ENCODE results near the gene GAS6. TPM values are rescaled to one million over a fixed set of nuclear protein-coding genes. Genes with fewer than 3 reads are reported as not detected.

GAS6 gene
- total RNA-seq, 1 experiment from 2014 or later: 28.1 TPM

DNA sequence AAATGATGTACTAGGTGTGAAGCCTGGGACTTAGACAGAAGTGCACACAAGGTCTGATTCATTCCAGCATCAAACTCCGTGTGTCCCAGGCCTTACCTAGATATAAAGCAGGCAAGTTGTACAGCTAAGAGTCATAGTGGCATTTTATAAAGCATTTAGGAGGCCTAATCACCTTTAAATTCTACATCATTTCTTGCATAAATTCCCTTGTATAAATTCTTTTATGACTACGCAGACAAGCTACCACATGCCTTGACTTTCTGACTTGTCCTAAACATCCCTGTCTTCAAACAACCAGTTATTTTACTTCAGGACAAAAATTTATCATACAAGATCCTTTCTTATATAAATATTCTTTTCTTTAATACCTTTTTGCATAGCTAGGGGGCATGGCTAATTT, 82.3 kb downstream of the GAS6 start:
- no TSS peak for BruUV-seq (replicated peaks)
- Histone ChIP-seq H3K36me3 (ENCODE audit: control insufficient read depth, insufficient read depth, low read length) (no peaks in the 10 kb centered on the region), H3K9me3 (ENCODE audit: control insufficient read depth, insufficient read depth, low read depth, low read length) (no peaks in the 10 kb centered on the region), H3K27me3 (ENCODE audit: control insufficient read depth, insufficient read depth, low read length) (no peaks in the 10 kb centered on the region), H3K27ac (ENCODE audit: low read length) (no peak overlapping the region), H3K4me3 (ENCODE audit: low read depth in 2 of 2, low read length in 2 of 2) (no peak overlapping the region), H3K4me1 (ENCODE audit: control insufficient read depth, insufficient read depth, low read length) (no peaks in the 10 kb centered on the region)
- DNase-seq (ENCODE audit: low read depth, low spot score) (no peak), ATAC-seq (no peak)
- ChIA-PET POLR2A (no interaction called here), CTCF (no interaction called here)
- TF ChIP-seq, protein P1, sequence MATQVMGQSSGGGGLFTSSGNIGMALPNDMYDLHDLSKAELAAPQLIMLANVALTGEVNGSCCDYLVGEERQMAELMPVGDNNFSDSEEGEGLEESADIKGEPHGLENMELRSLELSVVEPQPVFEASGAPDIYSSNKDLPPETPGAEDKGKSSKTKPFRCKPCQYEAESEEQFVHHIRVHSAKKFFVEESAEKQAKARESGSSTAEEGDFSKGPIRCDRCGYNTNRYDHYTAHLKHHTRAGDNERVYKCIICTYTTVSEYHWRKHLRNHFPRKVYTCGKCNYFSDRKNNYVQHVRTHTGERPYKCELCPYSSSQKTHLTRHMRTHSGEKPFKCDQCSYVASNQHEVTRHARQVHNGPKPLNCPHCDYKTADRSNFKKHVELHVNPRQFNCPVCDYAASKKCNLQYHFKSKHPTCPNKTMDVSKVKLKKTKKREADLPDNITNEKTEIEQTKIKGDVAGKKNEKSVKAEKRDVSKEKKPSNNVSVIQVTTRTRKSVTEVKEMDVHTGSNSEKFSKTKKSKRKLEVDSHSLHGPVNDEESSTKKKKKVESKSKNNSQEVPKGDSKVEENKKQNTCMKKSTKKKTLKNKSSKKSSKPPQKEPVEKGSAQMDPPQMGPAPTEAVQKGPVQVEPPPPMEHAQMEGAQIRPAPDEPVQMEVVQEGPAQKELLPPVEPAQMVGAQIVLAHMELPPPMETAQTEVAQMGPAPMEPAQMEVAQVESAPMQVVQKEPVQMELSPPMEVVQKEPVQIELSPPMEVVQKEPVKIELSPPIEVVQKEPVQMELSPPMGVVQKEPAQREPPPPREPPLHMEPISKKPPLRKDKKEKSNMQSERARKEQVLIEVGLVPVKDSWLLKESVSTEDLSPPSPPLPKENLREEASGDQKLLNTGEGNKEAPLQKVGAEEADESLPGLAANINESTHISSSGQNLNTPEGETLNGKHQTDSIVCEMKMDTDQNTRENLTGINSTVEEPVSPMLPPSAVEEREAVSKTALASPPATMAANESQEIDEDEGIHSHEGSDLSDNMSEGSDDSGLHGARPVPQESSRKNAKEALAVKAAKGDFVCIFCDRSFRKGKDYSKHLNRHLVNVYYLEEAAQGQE (IDR thresholded peaks at IDR 0.05; ENCODE audit: insufficient read depth in 1 of 2, low read depth in 2 of 2, low read length in 1 of 2): no peak
- TF ChIP-seq POLR2AphosphoS5 (IDR thresholded peaks at IDR 0.05; ENCODE audit: low read depth, low read length) (no peak), SIN3A (IDR thresholded peaks at IDR 0.05; ENCODE audit: borderline replicate concordance, insufficient read depth, low read depth, low read length) (no peak), TCF7L2 (IDR thresholded peaks at IDR 0.05; ENCODE audit: low read depth, low read length) (no peak)
- TF ChIP-seq, protein P2, sequence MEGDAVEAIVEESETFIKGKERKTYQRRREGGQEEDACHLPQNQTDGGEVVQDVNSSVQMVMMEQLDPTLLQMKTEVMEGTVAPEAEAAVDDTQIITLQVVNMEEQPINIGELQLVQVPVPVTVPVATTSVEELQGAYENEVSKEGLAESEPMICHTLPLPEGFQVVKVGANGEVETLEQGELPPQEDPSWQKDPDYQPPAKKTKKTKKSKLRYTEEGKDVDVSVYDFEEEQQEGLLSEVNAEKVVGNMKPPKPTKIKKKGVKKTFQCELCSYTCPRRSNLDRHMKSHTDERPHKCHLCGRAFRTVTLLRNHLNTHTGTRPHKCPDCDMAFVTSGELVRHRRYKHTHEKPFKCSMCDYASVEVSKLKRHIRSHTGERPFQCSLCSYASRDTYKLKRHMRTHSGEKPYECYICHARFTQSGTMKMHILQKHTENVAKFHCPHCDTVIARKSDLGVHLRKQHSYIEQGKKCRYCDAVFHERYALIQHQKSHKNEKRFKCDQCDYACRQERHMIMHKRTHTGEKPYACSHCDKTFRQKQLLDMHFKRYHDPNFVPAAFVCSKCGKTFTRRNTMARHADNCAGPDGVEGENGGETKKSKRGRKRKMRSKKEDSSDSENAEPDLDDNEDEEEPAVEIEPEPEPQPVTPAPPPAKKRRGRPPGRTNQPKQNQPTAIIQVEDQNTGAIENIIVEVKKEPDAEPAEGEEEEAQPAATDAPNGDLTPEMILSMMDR (IDR thresholded peaks at IDR 0.05): no peak
- in situ Hi-C loops (cut with HindIII; ENCODE audit: low pct_unique_long_range_greater_than_20kb, low sequenced_read_pairs) (no loop called here), intact Hi-C loops (cut with micrococcal nuclease; ENCODE audit: unreplicated experiment) (no loop called here)

DNA sequence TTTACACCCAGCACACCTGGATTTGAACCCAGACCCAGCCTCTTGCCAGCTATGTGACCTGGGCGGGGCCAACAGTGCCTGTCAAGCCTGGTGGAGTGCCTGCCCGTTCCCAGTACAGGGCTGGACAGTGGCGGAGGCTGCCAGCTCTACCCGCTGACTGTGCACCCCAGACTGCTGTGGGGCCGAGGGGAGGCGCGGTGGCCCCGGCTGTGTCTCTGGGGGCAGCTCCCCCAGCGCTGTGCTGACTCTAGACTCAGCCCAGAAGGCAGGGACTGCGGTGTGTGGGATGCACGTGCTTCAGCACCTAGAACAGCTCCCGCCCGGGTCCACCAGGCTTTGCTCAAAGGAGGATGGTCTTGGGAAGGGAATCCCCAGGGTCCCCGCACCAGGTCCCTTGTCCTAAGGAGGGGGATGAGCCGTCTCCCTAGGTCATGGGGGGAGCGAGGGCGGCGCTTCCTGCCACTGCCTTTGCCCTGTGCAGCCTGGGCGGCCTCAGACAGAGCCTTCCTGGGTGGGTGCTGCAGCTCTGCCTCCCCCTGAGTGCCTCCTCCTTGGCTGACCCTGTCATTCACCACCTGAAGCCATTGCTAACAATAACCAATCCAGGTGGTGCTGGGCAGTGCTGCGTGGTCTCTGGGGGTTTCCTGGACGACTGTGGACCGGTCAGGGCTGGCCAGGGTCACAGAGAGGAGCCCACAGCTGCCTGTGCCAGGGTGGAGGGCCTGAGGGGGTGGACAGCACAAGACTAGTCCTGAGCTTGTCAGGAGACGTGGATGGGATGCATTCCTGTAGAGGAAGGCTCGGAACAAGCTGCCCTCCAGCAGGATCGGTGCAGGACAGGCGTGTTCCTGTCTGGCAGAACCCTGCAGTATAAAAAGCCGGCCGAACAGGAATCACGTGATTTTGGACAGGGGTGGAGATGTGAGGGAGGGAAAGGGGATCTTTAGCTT, 86.3 kb downstream of the GAS6 start:
- BruUV-seq (replicated peaks): no TSS peak
- Histone ChIP-seq H3K36me3 (ENCODE audit: control insufficient read depth, insufficient read depth, low read length) (no peaks in the 10 kb centered on the region), H3K9me3 (ENCODE audit: control insufficient read depth, insufficient read depth, low read depth, low read length) (no peaks in the 10 kb centered on the region), H3K4me3 (ENCODE audit: low read depth in 2 of 2, low read length in 2 of 2) (no peak overlapping the region), H3K27ac (ENCODE audit: low read length) (no peak overlapping the region), H3K4me1 (ENCODE audit: control insufficient read depth, insufficient read depth, low read length) (peaks cover 3% of the 10 kb centered on the region; the same call in 1 of the 2 replicates), H3K27me3 (ENCODE audit: control insufficient read depth, insufficient read depth, low read length) (no peaks in the 10 kb centered on the region)
- in situ Hi-C loops (cut with HindIII; ENCODE audit: low pct_unique_long_range_greater_than_20kb, low sequenced_read_pairs): no loop called here
- TF ChIP-seq, protein P2 (IDR thresholded peaks at IDR 0.05): no peak
- TF ChIP-seq, protein P1 (IDR thresholded peaks at IDR 0.05; ENCODE audit: insufficient read depth in 1 of 2, low read depth in 2 of 2, low read length in 1 of 2): peak; percentile 78 to 85
- ATAC-seq (peak; percentile 49), DNase-seq (ENCODE audit: low read depth, low spot score) (no peak)
- ChIA-PET CTCF (no interaction called here), POLR2A (no interaction called here)
- intact Hi-C loops (cut with micrococcal nuclease; ENCODE audit: unreplicated experiment): no loop called here
